Adrenal gland (tissue), 5 donors: ENCODE results near the gene SCARB1.

Source experiments
- CTCF ChIP-seq, 6 experiments: fragments of 450-650 bp in 4 of 6; fragments of 200-600 bp in 2 of 6; sonication (generic) in 1 of 6; IDR thresholded peaks; 1 replicate in 5 of 6; 2 replicates in 1 of 6; pipeline versions ENCODE4 v1.5.1 to v1.8.0; 2016 to 2021; ENCODE audit warnings: antibody characterized with exemption in 6 of 6, mild to moderate bottlenecking in 2 of 6, moderate library complexity in 1 of 6
- POLR2A ChIP-seq, 2 donors: fragments of 450-650 bp; IDR thresholded peaks; one replicate each; pipeline ENCODE4 v1.6.1; 2017; ENCODE audit warnings: antibody characterized with exemption in 2 of 2, mild to moderate bottlenecking in 2 of 2, moderate library complexity in 1 of 2
- donor health status: DM: no; HTN: no; CAD: no.

DNA sequence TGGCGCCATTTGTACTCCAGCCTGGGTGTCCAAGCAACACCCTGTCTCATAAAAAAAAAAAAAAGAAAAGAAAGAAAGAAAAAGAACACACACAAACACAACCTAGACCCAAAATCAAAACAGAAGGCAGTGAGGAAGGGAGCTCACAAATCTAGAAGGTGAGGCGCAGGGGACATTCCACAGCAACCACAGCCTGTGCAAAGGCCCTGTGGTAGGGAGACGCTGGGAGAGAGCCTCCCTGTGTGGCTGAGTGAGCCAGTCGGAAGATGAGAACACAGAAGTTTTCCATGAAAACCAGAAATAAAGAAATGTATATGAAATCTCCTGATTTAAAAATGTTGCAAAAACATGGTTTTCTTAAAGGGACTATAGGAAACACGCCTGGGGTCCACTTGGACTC is 44.6 kb downstream of the SCARB1 start:
- TF ChIP-seq CTCF (IDR thresholded peaks at IDR 0.05) (no peak), POLR2A (IDR thresholded peaks at IDR 0.05) (no peak)
